ENCODE data around the gene CFAP126. TPM values are rescaled to one million over a fixed set of nuclear protein-coding genes. Genes with fewer than 3 reads are reported as not detected.

CFAP126 gene
- total and polyA plus RNA-seq, 2 of the 13 experiments (the other 11 are each of a cell fraction or from before 2014, with no cell fraction given), result not detected

DNA sequence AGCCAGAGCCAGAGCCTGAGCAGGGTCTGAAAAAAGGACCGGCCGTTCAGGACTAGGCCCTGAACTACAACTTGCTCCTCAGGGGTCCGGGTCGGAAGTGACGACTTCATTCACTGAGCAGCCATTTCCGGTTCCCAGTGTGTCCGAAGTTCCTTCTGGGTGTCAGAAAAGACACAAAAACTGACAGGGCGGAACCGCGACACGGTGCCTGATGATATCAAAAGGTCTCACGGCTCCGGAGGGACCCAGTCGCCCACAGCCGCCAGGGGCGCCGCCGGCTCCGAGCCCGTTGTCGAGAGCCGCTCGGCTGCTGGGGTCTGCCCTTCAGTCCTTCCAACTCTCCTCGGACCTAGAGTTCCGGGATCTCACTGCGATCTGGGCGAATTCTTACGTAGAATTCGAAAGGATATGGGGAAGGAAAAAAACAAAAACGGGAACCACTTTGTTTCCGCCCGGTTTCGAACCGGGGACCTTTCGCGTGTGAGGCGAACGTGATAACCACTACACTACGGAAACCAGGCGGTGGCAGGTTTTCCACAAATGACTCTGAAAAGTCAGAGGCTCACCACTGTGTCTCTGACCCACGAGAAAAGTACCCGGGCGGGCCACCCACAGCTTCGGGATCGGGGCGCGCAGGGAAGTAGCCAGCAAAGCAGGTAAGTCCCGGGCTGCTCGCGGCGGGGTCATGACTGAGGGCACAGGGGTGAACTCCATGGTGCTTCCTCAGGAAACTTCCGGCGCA lies 31.8 kb upstream of the CFAP126 start (continued):
- TF ChIP-seq ZNF331 (CRISPR knock-in tag; IDR thresholded peaks at IDR 0.05), result peak; percentile 62; the same call in 1 of the 2 replicates
- no peak for TF ChIP-seq SRSF9 (IDR thresholded peaks at IDR 0.05; ENCODE audit: borderline replicate concordance, insufficient read depth, low read depth, low read length, poor library complexity, severe bottlenecking)
- no peak for TF ChIP-seq MAFG (CRISPR knock-in tag; IDR thresholded peaks at IDR 0.05)
- TF ChIP-seq ZIK1 (CRISPR knock-in tag; IDR thresholded peaks at IDR 0.05; ENCODE audit: borderline replicate concordance, low read depth), result no peak
- peak; percentile 47; the same call in 1 of the 2 replicates for TF ChIP-seq ZNF138 (CRISPR knock-in tag; IDR thresholded peaks at IDR 0.05; ENCODE audit: low read depth)
- 0 out of 2 replicates have a peak, but pooled peaks have one; percentile 17 for TF ChIP-seq ZKSCAN1 (IDR thresholded peaks at IDR 0.05; ENCODE audit: low read length)
- TF ChIP-seq HOXA7 (CRISPR knock-in tag; IDR thresholded peaks at IDR 0.05), result no peak
- no peak for TF ChIP-seq ZNF512 (CRISPR knock-in tag; IDR thresholded peaks at IDR 0.05)
- peak; percentile 87 to 92 for TF ChIP-seq POLR2A (IDR thresholded peaks at IDR 0.05; ENCODE audit: insufficient read depth in 1 of 2, low read depth in 2 of 2, low read length in 2 of 2)
- TF ChIP-seq RNF2 (conservative IDR thresholded peaks at IDR 0.05; ENCODE audit: low read depth), result 0 out of 2 replicates have a peak, but pooled peaks have one; percentile 40
- peak; percentile 70 for TF ChIP-seq YEATS2 (CRISPR knock-in tag; IDR thresholded peaks at IDR 0.05; ENCODE audit: borderline replicate concordance)
- TF ChIP-seq HMG20A (CRISPR knock-in tag; IDR thresholded peaks at IDR 0.05; ENCODE audit: borderline replicate concordance), result 0 out of 2 replicates have a peak, but pooled peaks have one; percentile 9
- TF ChIP-seq RFX1 (IDR thresholded peaks at IDR 0.05), result no peak
- no peak for TF ChIP-seq HMGA1 (CRISPR knock-in tag; conservative IDR thresholded peaks at IDR 0.05)
- TF ChIP-seq ZMYM4 (CRISPR knock-in tag; IDR thresholded peaks at IDR 0.05), result peak; percentile 38; the same call in 1 of the 2 replicates
- TF ChIP-seq, protein P1, sequence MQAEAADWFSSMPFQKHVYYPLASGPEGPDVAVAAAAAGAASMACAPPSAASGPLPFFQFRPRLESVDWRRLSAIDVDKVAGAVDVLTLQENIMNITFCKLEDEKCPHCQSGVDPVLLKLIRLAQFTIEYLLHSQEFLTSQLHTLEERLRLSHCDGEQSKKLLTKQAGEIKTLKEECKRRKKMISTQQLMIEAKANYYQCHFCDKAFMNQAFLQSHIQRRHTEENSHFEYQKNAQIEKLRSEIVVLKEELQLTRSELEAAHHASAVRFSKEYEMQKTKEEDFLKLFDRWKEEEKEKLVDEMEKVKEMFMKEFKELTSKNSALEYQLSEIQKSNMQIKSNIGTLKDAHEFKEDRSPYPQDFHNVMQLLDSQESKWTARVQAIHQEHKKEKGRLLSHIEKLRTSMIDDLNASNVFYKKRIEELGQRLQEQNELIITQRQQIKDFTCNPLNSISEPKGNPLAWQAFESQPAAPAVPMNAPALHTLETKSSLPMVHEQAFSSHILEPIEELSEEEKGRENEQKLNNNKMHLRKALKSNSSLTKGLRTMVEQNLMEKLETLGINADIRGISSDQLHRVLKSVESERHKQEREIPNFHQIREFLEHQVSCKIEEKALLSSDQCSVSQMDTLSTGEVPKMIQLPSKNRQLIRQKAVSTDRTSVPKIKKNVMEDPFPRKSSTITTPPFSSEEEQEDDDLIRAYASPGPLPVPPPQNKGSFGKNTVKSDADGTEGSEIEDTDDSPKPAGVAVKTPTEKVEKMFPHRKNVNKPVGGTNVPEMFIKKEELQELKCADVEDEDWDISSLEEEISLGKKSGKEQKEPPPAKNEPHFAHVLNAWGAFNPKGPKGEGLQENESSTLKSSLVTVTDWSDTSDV (CRISPR knock-in tag; IDR thresholded peaks at IDR 0.05), result peak; percentile 71; the same call in 1 of the 2 replicates
- TF ChIP-seq ZNF264 (CRISPR knock-in tag; IDR thresholded peaks at IDR 0.05), result no peak; the same call in 1 of the 2 replicates
- TF ChIP-seq ZNF790 (CRISPR knock-in tag; IDR thresholded peaks at IDR 0.05; ENCODE audit: borderline replicate concordance), result peak; percentile 95
- TF ChIP-seq HDAC1 (CRISPR knock-in tag; IDR thresholded peaks at IDR 0.05), result no peak; the same call in 1 of the 2 replicates
- no peak for TF ChIP-seq ONECUT2 (CRISPR knock-in tag; IDR thresholded peaks at IDR 0.05)
- 0 out of 2 replicates have a peak, but pooled peaks have one; percentile 46 for TF ChIP-seq NCOA2 (CRISPR knock-in tag; IDR thresholded peaks at IDR 0.05)
- TF ChIP-seq ZNF770 (CRISPR knock-in tag; IDR thresholded peaks at IDR 0.05), result no peak; the same call in 1 of the 2 replicates
- 0 out of 2 replicates have a peak, but pooled peaks have one; percentile 70 for TF ChIP-seq ZNF75D (CRISPR knock-in tag; IDR thresholded peaks at IDR 0.05; ENCODE audit: borderline replicate concordance)
- TF ChIP-seq ZNF10 (CRISPR knock-in tag; IDR thresholded peaks at IDR 0.05; ENCODE audit: borderline replicate concordance, low read depth), result no peak
- peak; percentile 40 for TF ChIP-seq TEAD3 (CRISPR knock-in tag; optimal IDR thresholded peaks at IDR 0.05; ENCODE audit: borderline replicate concordance)

Data from HepG2 (cell line).